SK-N-SH (cell line): ENCODE measurements around the gene SUV39H2. TPM values are rescaled to one million over a fixed set of nuclear protein-coding genes. Genes with fewer than 3 reads are reported as not detected.

Experiments used
- CTCF ChIA-PET: fragments of 300-600, 350-600 bp; formaldehyde crosslinking; extraction: SDS; loops from one replicate; lab custom pipeline; 2021; lab: Yijun Ruan, JAX
- POLR2A ChIA-PET: fragments of 350-600 bp; sonication (Branson Sonifier 250); formaldehyde crosslinking; extraction: SDS; loops from one replicate; lab custom pipeline; 2020; ENCODE audit warnings: antibody characterized with exemption, inconsistent platforms; lab: Yijun Ruan, JAX
- DNase-seq: peaks from one replicate; pipeline ENCODE4 v3.0.0; 2012
- H2AFZ ChIP-seq: fragments of 200-600 bp; sonication (generic); 2 replicates; pipeline ENCODE4 v1.8.1; 2016; ENCODE audit warnings: antibody characterized with exemption, mild to moderate bottlenecking, low read depth
- H3F3A ChIP-seq: fragments of 200-600 bp; sonication (generic); replicated peaks from 2 replicates; pipeline ENCODE3; 2016; ENCODE audit warnings: antibody characterized with exemption, mild to moderate bottlenecking; ENCODE audit not compliant: insufficient read depth
- H3K27ac ChIP-seq, 2 experiments: fragments of 200-500 bp in 1 of 2; fragments of 200-600 bp in 1 of 2; sonication (Bioruptor generic) in 1 of 2; sonication (generic), shearing (Covaris generic) in 1 of 2; 2 replicates each; pipeline versions ENCODE4 v1.5.1 to v1.6.1; 2014 to 2016; ENCODE audit warnings: low read depth in 2 of 2, inconsistent platforms in 1 of 2, low read length in 1 of 2, mild to moderate bottlenecking in 1 of 2, mixed read lengths in 1 of 2
- H3K27me3 ChIP-seq: fragments of 200-600 bp; sonication (generic), shearing (Covaris generic); 2 replicates; pipeline ENCODE4 v1.6.1; 2016; ENCODE audit warnings: mixed run types; ENCODE audit not compliant: insufficient read depth
- H3K36me3 ChIP-seq, 2 experiments: fragments of 200-500 bp in 1 of 2; fragments of 200-600 bp in 1 of 2; sonication (Bioruptor generic) in 1 of 2; sonication (generic) in 1 of 2; replicated peaks in 1 of 2; 2 replicates each; pipeline versions ENCODE3 to v1.5.1; 2014 to 2016; ENCODE audit warnings: low read length in 1 of 2, mild to moderate bottlenecking in 1 of 2; ENCODE audit not compliant: insufficient read depth in 2 of 2, control insufficient read depth in 1 of 2
- H3K4me1 ChIP-seq, 2 experiments: fragments of 200-500 bp in 1 of 2; fragments of 200-600 bp in 1 of 2; sonication (Bioruptor generic) in 1 of 2; sonication (generic), shearing (Covaris generic) in 1 of 2; 2 replicates each; pipeline versions ENCODE4 v1.5.1 to v1.6.1; 2014 to 2016; ENCODE audit warnings: low read depth in 1 of 2, low read length in 1 of 2, mixed run types in 1 of 2; ENCODE audit not compliant: insufficient read depth in 2 of 2, control insufficient read depth in 1 of 2
- H3K4me2 ChIP-seq: fragments of 200-600 bp; sonication (generic), shearing (Covaris generic); 2 replicates; pipeline ENCODE4 v1.6.1; 2017; ENCODE audit warnings: mixed run types
- H3K4me3 ChIP-seq, 2 experiments: fragments of 200-500 bp in 1 of 2; fragments of 200-600 bp in 1 of 2; sonication (Bioruptor generic) in 1 of 2; sonication (generic), shearing (Covaris generic) in 1 of 2; 2 replicates each; pipeline versions ENCODE4 v1.5.1 to v1.8.1; 2014 to 2016; ENCODE audit warnings: low read depth in 2 of 2, inconsistent platforms in 1 of 2, low read length in 1 of 2, mild to moderate bottlenecking in 1 of 2, mixed read lengths in 1 of 2, moderate library complexity in 1 of 2
- H3K79me2 ChIP-seq: fragments of 200-600 bp; sonication (generic); 2 replicates; pipeline ENCODE4 v1.8.1; 2017; ENCODE audit warnings: mild to moderate bottlenecking; ENCODE audit not compliant: insufficient read depth
- H3K9ac ChIP-seq: fragments of 200-600 bp; sonication (generic); 2 replicates; pipeline ENCODE4 v1.6.1; 2017; ENCODE audit warnings: mixed run types
- H3K9me2 ChIP-seq: fragments of 200-600 bp; sonication (generic); 2 replicates; pipeline ENCODE4 v1.6.1; 2017; ENCODE audit warnings: mixed run types
- H3K9me3 ChIP-seq: fragments of 200-600 bp; sonication (generic); 2 replicates; pipeline ENCODE4 v1.6.1; 2017; ENCODE audit warnings: mixed run types, mild to moderate bottlenecking, moderate library complexity
- H4K20me1 ChIP-seq: fragments of 200-600 bp; sonication (generic); 2 replicates; pipeline ENCODE4 v1.6.1; 2017; ENCODE audit warnings: mild to moderate bottlenecking, mixed run types; ENCODE audit not compliant: insufficient read depth
- EP300 ChIP-seq, 2 experiments: IDR thresholded peaks; 2 replicates each; pipeline versions ENCODE4 v1.4.0 to v1.6.1; 2012; ENCODE audit warnings: borderline replicate concordance in 1 of 2, low read depth in 1 of 2, low read length in 1 of 2
- EZH2phosphoT487 ChIP-seq: fragments of 200-600 bp; sonication (generic); IDR thresholded peaks from 2 replicates; pipeline ENCODE4 v1.6.1; 2017; ENCODE audit warnings: low read depth, mixed run types, mild to moderate bottlenecking, antibody characterized with exemption, moderate library complexity, borderline replicate concordance
- FOSL2 ChIP-seq: IDR thresholded peaks from 2 replicates; pipeline ENCODE4 v1.4.0; 2012; ENCODE audit warnings: low read depth, mild to moderate bottlenecking, moderate library complexity, borderline replicate concordance
- FOXM1 ChIP-seq: IDR thresholded peaks from 2 replicates; pipeline ENCODE4 v1.4.0; 2012; ENCODE audit warnings: low read depth, mild to moderate bottlenecking
- GATA2 ChIP-seq: sonication (generic); formaldehyde crosslinking; IDR thresholded peaks from 2 replicates; pipeline ENCODE4 v1.5.0; 2020; ENCODE audit warnings: mild to moderate bottlenecking, missing genetic modification reagents
- MEF2A ChIP-seq: IDR thresholded peaks from 2 replicates; pipeline ENCODE4 v1.4.0; 2012; ENCODE audit warnings: low read depth, borderline replicate concordance
- MXI1 ChIP-seq: IDR thresholded peaks from 2 replicates; pipeline ENCODE4 v1.6.1; 2012; ENCODE audit warnings: mild to moderate bottlenecking, low read depth, low read length, improper control_type of control experiment
- NFIC ChIP-seq: IDR thresholded peaks from 2 replicates; pipeline ENCODE4 v1.4.0; 2012; ENCODE audit warnings: borderline replicate concordance
- NRF1 ChIP-seq: IDR thresholded peaks from 2 replicates; pipeline ENCODE4 v1.6.1; 2012; ENCODE audit warnings: low read depth, mild to moderate bottlenecking, low read length
- POLR2AphosphoS5 ChIP-seq: IDR thresholded peaks from 2 replicates; pipeline ENCODE4 v1.6.1; 2012; ENCODE audit warnings: low read depth, low read length
- RCOR1 ChIP-seq: fragments of 150-350 bp; IDR thresholded peaks from 2 replicates; pipeline ENCODE4 v1.6.1; 2017; ENCODE audit warnings: antibody characterized with exemption, low read length
- RXRA ChIP-seq: IDR thresholded peaks from 2 replicates; pipeline ENCODE4 v1.4.0; 2012; ENCODE audit warnings: low read depth, mild to moderate bottlenecking, borderline replicate concordance
- SIN3A ChIP-seq: IDR thresholded peaks from 2 replicates; pipeline ENCODE4 v1.6.1; 2012; ENCODE audit warnings: low read depth, mild to moderate bottlenecking, low read length, moderate library complexity, borderline replicate concordance
- TCF12 ChIP-seq: IDR thresholded peaks from 2 replicates; pipeline ENCODE4 v1.4.0; 2012
- TEAD4 ChIP-seq: IDR thresholded peaks from 2 replicates; pipeline ENCODE4 v1.4.0; 2012; ENCODE audit warnings: mild to moderate bottlenecking, borderline replicate concordance; ENCODE audit not compliant: insufficient read depth
- YY1 ChIP-seq: IDR thresholded peaks from 2 replicates; pipeline ENCODE4 v1.4.0; 2012; ENCODE audit warnings: low read depth, mild to moderate bottlenecking
- WGBS: methylation state at CpG from one replicate; pipeline ENCODE4 v1.1.6; 2017; ENCODE audit warnings: low lambda C conversion rate; 5-methylcytosine and 5-hydroxymethylcytosine counted together
- polyA plus RNA-seq, 3 experiments: library from polyadenylated mRNA; depleted of rRNA; stranded (reverse); fragments of >200 nt; gene quantifications; 2 replicates each; pipeline ENCODE4 v1.2.3, GENCODE V29; 2012
- TF ChIP-seq, protein P1 (sequence below): IDR thresholded peaks from 2 replicates; pipeline ENCODE4 v1.4.0; 2012; ENCODE audit warnings: low read depth
- TF ChIP-seq, protein P2 (sequence below): fragments of 150-350 bp; IDR thresholded peaks from 2 replicates; pipeline ENCODE4 v1.6.1; 2017; ENCODE audit warnings: antibody characterized with exemption, low read length, low read depth, borderline replicate concordance
- TF ChIP-seq, protein P3 (sequence below): fragments of 150-350 bp; IDR thresholded peaks from 2 replicates; pipeline ENCODE4 v1.6.1; 2016; ENCODE audit warnings: mild to moderate bottlenecking, low read depth, low read length
- TF ChIP-seq, protein P4 (sequence below): fragments of 200-600 bp; sonication (generic); IDR thresholded peaks from 2 replicates; pipeline ENCODE4 v1.6.1; 2017; ENCODE audit warnings: antibody characterized with exemption, mild to moderate bottlenecking, moderate library complexity

SUV39H2 gene
- polyA plus RNA-seq, 1 of the 3 experiments (the other 2 are of a cell fraction), result 4.6 TPM

GRCh38 chr10:14852236-14852635, 26.4 kb upstream of the SUV39H2 start:
- Histone ChIP-seq H3K4me1 (no peaks in the 10 kb centered on the region), H3K9me3 (no peaks in the 10 kb centered on the region), H3F3A (no peaks in the 10 kb centered on the region), H3K79me2 (no peaks in the 10 kb centered on the region), H3K4me2 (no peak overlapping the region), H3K27ac (no peak overlapping the region), H3K36me3 (peaks cover 58 to 65% of the 10 kb centered on the region in 2 experiments), H4K20me1 (no peaks in the 10 kb centered on the region), H2AFZ (no peak overlapping the region), H3K9ac (no peak overlapping the region), H3K27me3 (no peaks in the 10 kb centered on the region), H3K9me2 (no peaks in the 10 kb centered on the region), H3K4me3 (no peak overlapping the region)
- WGBS, result 98% methylated on average over 3 of the region's 3 CpGs
- CTCF ChIA-PET, result interaction anchor here (0.8 to 1.1 kb wide), 2 partner anchors 14 to 315 kb away, joined by 3 to 4 read pairs; partner anchors contain the start of genes CDNF, HSPA14 and MSANTD7
- POLR2A ChIA-PET, result no interaction called here
- DNase-seq, result no peak
- TF ChIP-seq FOXM1, result no peak
- TF ChIP-seq YY1, result no peak
- TF ChIP-seq MXI1, result no peak
- TF ChIP-seq, protein P1, sequence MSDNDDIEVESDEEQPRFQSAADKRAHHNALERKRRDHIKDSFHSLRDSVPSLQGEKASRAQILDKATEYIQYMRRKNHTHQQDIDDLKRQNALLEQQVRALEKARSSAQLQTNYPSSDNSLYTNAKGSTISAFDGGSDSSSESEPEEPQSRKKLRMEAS, result no peak
- no peak for TF ChIP-seq MEF2A
- TF ChIP-seq, protein P2, sequence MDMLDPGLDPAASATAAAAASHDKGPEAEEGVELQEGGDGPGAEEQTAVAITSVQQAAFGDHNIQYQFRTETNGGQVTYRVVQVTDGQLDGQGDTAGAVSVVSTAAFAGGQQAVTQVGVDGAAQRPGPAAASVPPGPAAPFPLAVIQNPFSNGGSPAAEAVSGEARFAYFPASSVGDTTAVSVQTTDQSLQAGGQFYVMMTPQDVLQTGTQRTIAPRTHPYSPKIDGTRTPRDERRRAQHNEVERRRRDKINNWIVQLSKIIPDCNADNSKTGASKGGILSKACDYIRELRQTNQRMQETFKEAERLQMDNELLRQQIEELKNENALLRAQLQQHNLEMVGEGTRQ, result no peak
- TF ChIP-seq EZH2phosphoT487, result no peak
- TF ChIP-seq, protein P3, sequence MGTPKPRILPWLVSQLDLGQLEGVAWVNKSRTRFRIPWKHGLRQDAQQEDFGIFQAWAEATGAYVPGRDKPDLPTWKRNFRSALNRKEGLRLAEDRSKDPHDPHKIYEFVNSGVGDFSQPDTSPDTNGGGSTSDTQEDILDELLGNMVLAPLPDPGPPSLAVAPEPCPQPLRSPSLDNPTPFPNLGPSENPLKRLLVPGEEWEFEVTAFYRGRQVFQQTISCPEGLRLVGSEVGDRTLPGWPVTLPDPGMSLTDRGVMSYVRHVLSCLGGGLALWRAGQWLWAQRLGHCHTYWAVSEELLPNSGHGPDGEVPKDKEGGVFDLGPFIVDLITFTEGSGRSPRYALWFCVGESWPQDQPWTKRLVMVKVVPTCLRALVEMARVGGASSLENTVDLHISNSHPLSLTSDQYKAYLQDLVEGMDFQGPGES, result no peak
- TF ChIP-seq POLR2AphosphoS5, result no peak
- TF ChIP-seq RCOR1, result no peak
- TF ChIP-seq, protein P4, sequence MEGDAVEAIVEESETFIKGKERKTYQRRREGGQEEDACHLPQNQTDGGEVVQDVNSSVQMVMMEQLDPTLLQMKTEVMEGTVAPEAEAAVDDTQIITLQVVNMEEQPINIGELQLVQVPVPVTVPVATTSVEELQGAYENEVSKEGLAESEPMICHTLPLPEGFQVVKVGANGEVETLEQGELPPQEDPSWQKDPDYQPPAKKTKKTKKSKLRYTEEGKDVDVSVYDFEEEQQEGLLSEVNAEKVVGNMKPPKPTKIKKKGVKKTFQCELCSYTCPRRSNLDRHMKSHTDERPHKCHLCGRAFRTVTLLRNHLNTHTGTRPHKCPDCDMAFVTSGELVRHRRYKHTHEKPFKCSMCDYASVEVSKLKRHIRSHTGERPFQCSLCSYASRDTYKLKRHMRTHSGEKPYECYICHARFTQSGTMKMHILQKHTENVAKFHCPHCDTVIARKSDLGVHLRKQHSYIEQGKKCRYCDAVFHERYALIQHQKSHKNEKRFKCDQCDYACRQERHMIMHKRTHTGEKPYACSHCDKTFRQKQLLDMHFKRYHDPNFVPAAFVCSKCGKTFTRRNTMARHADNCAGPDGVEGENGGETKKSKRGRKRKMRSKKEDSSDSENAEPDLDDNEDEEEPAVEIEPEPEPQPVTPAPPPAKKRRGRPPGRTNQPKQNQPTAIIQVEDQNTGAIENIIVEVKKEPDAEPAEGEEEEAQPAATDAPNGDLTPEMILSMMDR, result no peak
- no peak for TF ChIP-seq TCF12
- TF ChIP-seq NFIC, result no peak
- TF ChIP-seq FOSL2, result no peak
- TF ChIP-seq EP300 (IDR thresholded peaks at IDR 0.05; ENCODE audit: borderline replicate concordance in 1 of 2, low read depth in 1 of 2, low read length in 1 of 2), result no peak
- no peak for TF ChIP-seq RXRA
- TF ChIP-seq SIN3A, result no peak
- TF ChIP-seq TEAD4, result no peak
- TF ChIP-seq GATA2 (CRISPR knock-in tag), result no peak
- no peak for TF ChIP-seq NRF1
